Smooth muscle cell (in vitro differentiated cells): ENCODE measurements around the gene ABCC3. TPM values are rescaled to one million over a fixed set of nuclear protein-coding genes. Genes with fewer than 3 reads are reported as not detected.
"Not testable (repeated sequence)": the region's sequence is repeated elsewhere in the genome, so short reads cannot be mapped to it uniquely, and the experiment has no call there.

Source experiments
- DNase-seq: peaks from one replicate; lab custom pipeline; 2025; ENCODE audit not compliant: unreplicated experiment; lab: John Stamatoyannopoulos, UW
- H2AFZ ChIP-seq: fragments of 200-600 bp; sonication (generic); 2 replicates; pipeline ENCODE4 v1.6.0; 2016; ENCODE audit warnings: antibody characterized with exemption, low read depth, mild to moderate bottlenecking
- H3F3A ChIP-seq: fragments of 200-600 bp; sonication (generic); 2 replicates; pipeline ENCODE4 v1.6.0; 2017; ENCODE audit warnings: antibody characterized with exemption, low read depth
- H3K27ac ChIP-seq: fragments of 200-600 bp; sonication (generic); 2 replicates; pipeline ENCODE4 v1.5.1; 2016; ENCODE audit warnings: low read depth, mild to moderate bottlenecking
- H3K27me3 ChIP-seq: fragments of 200-600 bp; sonication (generic); 2 replicates; pipeline ENCODE4 v1.6.1; 2016; ENCODE audit warnings: low read depth, mild to moderate bottlenecking
- H3K36me3 ChIP-seq: fragments of 200-600 bp; sonication (generic); 2 replicates; pipeline ENCODE4 v1.5.1; 2016; ENCODE audit warnings: low read depth
- H3K4me1 ChIP-seq: fragments of 200-600 bp; sonication (generic); 2 replicates; pipeline ENCODE4 v1.5.1; 2016; ENCODE audit warnings: low read depth
- H3K4me2 ChIP-seq: fragments of 200-600 bp; sonication (generic); 2 replicates; pipeline ENCODE4 v1.6.0; 2016; ENCODE audit warnings: mild to moderate bottlenecking
- H3K4me3 ChIP-seq: fragments of 200-600 bp; sonication (generic); 2 replicates; pipeline ENCODE4 v1.5.1; 2016; ENCODE audit warnings: mild to moderate bottlenecking
- H3K79me2 ChIP-seq: fragments of 200-600 bp; sonication (generic); 2 replicates; pipeline ENCODE4 v1.6.0; 2016; ENCODE audit warnings: low read depth, mild to moderate bottlenecking
- H3K9ac ChIP-seq: fragments of 200-600 bp; sonication (generic); 2 replicates; pipeline ENCODE4 v1.6.0; 2016; ENCODE audit warnings: low read depth
- H3K9me3 ChIP-seq: fragments of 200-600 bp; sonication (generic); replicated peaks from 2 replicates; pipeline ENCODE4 v1.5.1; 2016; ENCODE audit warnings: low read depth
- H4K20me1 ChIP-seq: fragments of 200-600 bp; sonication (generic); 2 replicates; pipeline ENCODE4 v1.6.0; 2016; ENCODE audit warnings: low read depth
- CTCF ChIP-seq: fragments of 200-600 bp; sonication (generic); IDR thresholded peaks from 2 replicates; pipeline ENCODE4 v1.5.1; 2017; ENCODE audit warnings: borderline replicate concordance, mild to moderate bottlenecking, antibody characterized with exemption; ENCODE audit not compliant: insufficient read depth, poor library complexity, severe bottlenecking
- WGBS: methylation state at CpG from one replicate; pipeline ENCODE4 v1.1.7; 2016; ENCODE audit warnings: low lambda C conversion rate; 5-methylcytosine and 5-hydroxymethylcytosine counted together
- polyA plus RNA-seq: library from polyadenylated mRNA; unstranded; fragments of >200 nt; fragmentation: Nextera tagmentation; extraction: Ambion mirVana; gene quantifications from 2 replicates; pipeline ENCODE4 v1.2.1, GENCODE V29; 2016
- total RNA-seq: library from RNA; depleted of rRNA; stranded (reverse); fragments of >200 nt; gene quantifications from 2 replicates; pipeline ENCODE4 v1.2.3, GENCODE V29; 2014

Gene ABCC3
- total and polyA plus RNA-seq, 2 experiments from 2014 or later = 1.3 TPM

GRCh38 chr17:50707289-50708049 lies 72.8 kb downstream of the ABCC3 start, which contains the start of gene ANKRD40:
Gene ANKRD40, minus strand, starts transcription at chr17:50707914. Its CDS starts 260 bp downstream, at chr17:50707654.
- H3K27ac ChIP-seq = peak within 1 kb of the TSS; percentile 91

GRCh38 chr17:50708050-50709000 lies 73.6 kb downstream of the ABCC3 start:
- no peaks in the 10 kb centered on the region for H3K9me3 ChIP-seq
- H4K20me1 ChIP-seq = peaks cover under 1% of the 10 kb centered on the region
- H2AFZ ChIP-seq = peak overlapping the region; percentile 73
- DNase-seq = no peak
- no peaks in the 10 kb centered on the region for H3K36me3 ChIP-seq
- H3K9ac ChIP-seq = peak overlapping the region; percentile 77
- no peak for TF ChIP-seq CTCF
- H3F3A ChIP-seq = no peaks in the 10 kb centered on the region
- H3K27me3 ChIP-seq = no peaks in the 10 kb centered on the region
- WGBS = 29% methylated on average over 6 of the region's 6 CpGs
- peak overlapping the region; percentile 91 for H3K27ac ChIP-seq
- peaks cover 14% of the 10 kb centered on the region for H3K4me1 ChIP-seq
- H3K79me2 ChIP-seq = peaks cover 36% of the 10 kb centered on the region
- H3K4me3 ChIP-seq = peak overlapping the region; percentile 56
- peak overlapping the region; percentile 86 for H3K4me2 ChIP-seq

More at GRCh38 chr17:50707289-50708049, 72.8 kb downstream of the ABCC3 start, which contains the start of gene ANKRD40:
- Histone ChIP-seq H3K4me2 (peak within 1 kb of the TSS; percentile 86), H2AFZ (peak within 1 kb of the TSS; percentile 73), H3K79me2 (peaks cover 44% of the 10 kb centered on the region), H3K4me3 (peak within 1 kb of the TSS; percentile 56), H3K9me3 (no peaks in the 10 kb centered on the region), H3F3A (no peaks in the 10 kb centered on the region), H4K20me1 (peaks cover 8% of the 10 kb centered on the region), H3K27me3 (no peaks in the 10 kb centered on the region), H3K9ac (peak within 1 kb of the TSS; percentile 77), H3K36me3 (no peaks in the 10 kb centered on the region), H3K4me1 (peaks cover 14% of the 10 kb centered on the region)
- no peak for TF ChIP-seq CTCF
- under 1% methylated on average over 26 of the region's 74 CpGs for WGBS
- peak; percentile 74 for DNase-seq

- not testable (repeated sequence) for H3K27me3 ChIP-seq, H3K36me3 ChIP-seq, DNase-seq, H3F3A ChIP-seq, H2AFZ ChIP-seq, H4K20me1 ChIP-seq, H3K9me3 ChIP-seq
- Histone ChIP-seq H3K4me2 (peak overlapping the region; percentile 86), H3K79me2 (peaks cover 35% of the 10 kb centered on the region), H3K4me1 (peaks cover 14% of the 10 kb centered on the region), H3K9ac (peak overlapping the region; percentile 77), H3K4me3 (peak overlapping the region; percentile 56), H3K27ac (peak overlapping the region; percentile 91)
- WGBS = 92% methylated on average over 4 of the region's 4 CpGs
These were observed 74.4 kb downstream of the ABCC3 start for GRCh38 chr17:50709053-50709452.

GRCh38 chr17:50710025-50710424 lies 75.3 kb downstream of the ABCC3 start:
- Histone ChIP-seq H3K79me2 (peaks cover 28% of the 10 kb centered on the region), H2AFZ (no peak overlapping the region), H3K27ac (peak overlapping the region; percentile 91), H3K4me2 (no peak overlapping the region), H3K27me3 (no peaks in the 10 kb centered on the region), H3F3A (no peaks in the 10 kb centered on the region), H4K20me1 (no peaks in the 10 kb centered on the region), H3K9me3 (no peaks in the 10 kb centered on the region), H3K36me3 (no peaks in the 10 kb centered on the region), H3K9ac (no peak overlapping the region), H3K4me3 (no peak overlapping the region), H3K4me1 (peaks cover 14% of the 10 kb centered on the region)
- TF ChIP-seq CTCF = no peak
- no peak for DNase-seq
- 76% methylated on average over 2 of the region's 2 CpGs for WGBS
